ENCODE data around the gene SUCLG1.

The SUCLG1 gene

DNA sequence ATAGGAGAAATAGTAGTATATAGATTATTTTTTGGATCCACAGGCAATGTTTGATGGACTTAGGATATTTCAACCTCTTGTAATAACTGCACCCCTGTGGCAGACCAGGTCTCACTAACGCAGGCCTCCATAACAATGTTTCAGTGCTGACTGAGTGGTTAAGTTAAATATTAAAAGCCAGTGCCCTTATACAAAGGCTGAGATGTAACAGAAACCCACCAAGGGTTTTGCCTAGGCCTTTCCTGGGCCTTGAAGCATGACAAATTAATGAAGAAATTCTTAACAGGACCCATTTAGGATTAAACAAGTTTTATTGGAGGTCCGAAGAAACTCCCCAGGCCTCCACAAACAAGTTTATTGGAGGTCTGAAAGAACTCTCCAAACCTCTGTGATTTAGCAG lies 1.6 kb upstream of the SUCLG1 start:
- TF ChIP-seq, protein P1, sequence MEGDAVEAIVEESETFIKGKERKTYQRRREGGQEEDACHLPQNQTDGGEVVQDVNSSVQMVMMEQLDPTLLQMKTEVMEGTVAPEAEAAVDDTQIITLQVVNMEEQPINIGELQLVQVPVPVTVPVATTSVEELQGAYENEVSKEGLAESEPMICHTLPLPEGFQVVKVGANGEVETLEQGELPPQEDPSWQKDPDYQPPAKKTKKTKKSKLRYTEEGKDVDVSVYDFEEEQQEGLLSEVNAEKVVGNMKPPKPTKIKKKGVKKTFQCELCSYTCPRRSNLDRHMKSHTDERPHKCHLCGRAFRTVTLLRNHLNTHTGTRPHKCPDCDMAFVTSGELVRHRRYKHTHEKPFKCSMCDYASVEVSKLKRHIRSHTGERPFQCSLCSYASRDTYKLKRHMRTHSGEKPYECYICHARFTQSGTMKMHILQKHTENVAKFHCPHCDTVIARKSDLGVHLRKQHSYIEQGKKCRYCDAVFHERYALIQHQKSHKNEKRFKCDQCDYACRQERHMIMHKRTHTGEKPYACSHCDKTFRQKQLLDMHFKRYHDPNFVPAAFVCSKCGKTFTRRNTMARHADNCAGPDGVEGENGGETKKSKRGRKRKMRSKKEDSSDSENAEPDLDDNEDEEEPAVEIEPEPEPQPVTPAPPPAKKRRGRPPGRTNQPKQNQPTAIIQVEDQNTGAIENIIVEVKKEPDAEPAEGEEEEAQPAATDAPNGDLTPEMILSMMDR (IDR thresholded peaks at IDR 0.05; ENCODE audit: extremely low read depth, missing control alignments), result no peak

DNA sequence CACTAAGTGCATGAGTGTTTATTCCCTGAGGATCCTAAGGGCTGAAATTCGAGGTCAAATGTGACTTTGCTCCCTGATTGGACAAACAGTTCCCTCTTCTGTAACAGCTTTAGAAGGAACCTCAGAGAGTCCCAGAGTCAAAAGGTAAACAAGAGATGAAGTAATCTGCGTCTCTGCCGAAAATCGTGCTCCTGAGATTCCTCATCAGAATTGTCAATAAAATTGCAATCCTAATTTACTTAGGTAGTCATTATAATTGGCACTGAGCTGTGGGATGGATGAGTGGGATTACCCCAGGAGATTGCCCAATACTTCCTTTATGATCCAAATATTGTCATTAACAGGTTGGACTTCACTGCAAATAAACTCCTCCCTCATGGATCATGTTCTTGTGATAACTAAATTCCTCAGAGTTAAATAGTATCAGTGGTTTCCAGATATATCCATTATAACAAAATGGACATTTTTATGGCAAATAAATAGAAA lies 907 bp upstream of the SUCLG1 start:
- DNase-seq (ENCODE audit: low spot score), result no peak

More for the DNA sequence above, 1.6 kb upstream of the SUCLG1 start:
- DNase-seq (ENCODE audit: low spot score), result no peak

GRCh38 chr2:84458551-84459017 lies 496 bp downstream of the SUCLG1 start:
- TF ChIP-seq, protein P1 (IDR thresholded peaks at IDR 0.05; ENCODE audit: extremely low read depth, missing control alignments), result no peak
- peak; percentile 38 for DNase-seq (ENCODE audit: low spot score)

More for the DNA sequence above, 907 bp upstream of the SUCLG1 start:
- TF ChIP-seq, protein P1 (IDR thresholded peaks at IDR 0.05; ENCODE audit: extremely low read depth, missing control alignments), result no peak

GRCh38 chr2:84457686-84458085 lies 1.4 kb downstream of the SUCLG1 start:
- TF ChIP-seq, protein P1 (IDR thresholded peaks at IDR 0.05; ENCODE audit: extremely low read depth, missing control alignments), result no peak
- DNase-seq (ENCODE audit: low spot score), result no peak

- DNase-seq (ENCODE audit: low spot score), result no peak
- TF ChIP-seq, protein P1 (IDR thresholded peaks at IDR 0.05; ENCODE audit: extremely low read depth, missing control alignments), result no peak
Observed at GRCh38 chr2:84456156-84456555, 2.9 kb downstream of the SUCLG1 start.

DNA sequence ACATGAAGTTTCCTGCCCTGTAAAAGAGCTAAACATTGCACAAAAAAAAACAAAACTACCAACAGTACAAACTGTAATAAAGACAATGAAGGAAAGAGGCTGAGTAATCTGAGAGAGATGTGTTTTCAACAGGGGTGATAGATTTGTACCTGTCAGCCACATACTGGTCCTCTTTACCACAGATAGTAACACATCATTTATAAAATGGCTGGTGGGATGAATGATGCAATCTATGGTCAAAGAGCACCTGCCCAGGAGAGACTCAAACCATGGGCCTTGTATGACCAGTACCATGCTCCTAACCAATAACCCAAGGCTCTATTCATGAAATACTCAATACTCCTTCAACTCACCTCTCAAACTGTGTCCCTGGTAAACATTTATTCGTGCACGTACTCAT lies 4.5 kb downstream of the SUCLG1 start:
- no peak for DNase-seq (ENCODE audit: low spot score)

DNA sequence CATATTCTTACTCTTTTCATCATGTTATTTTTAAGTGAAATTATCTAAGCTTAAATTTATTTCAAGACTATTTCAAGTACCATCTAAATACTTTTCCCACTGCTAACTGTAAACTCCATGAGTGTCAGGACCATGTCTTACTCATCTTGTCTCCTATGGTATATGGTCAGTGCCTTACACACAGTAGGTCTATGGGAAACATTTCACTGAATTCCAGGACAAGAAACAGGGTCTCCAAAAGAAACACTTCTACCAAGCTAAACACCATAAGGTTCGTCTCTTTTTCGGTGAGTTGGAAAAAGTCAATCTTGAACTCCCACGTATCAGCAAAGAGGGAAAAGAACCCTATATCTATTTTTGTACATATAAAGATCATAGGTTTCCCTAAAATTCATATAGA lies 6.5 kb downstream of the SUCLG1 start:
- TF ChIP-seq, protein P1 (IDR thresholded peaks at IDR 0.05; ENCODE audit: extremely low read depth, missing control alignments), result no peak
- DNase-seq (ENCODE audit: low spot score), result no peak

More for the DNA sequence above, 4.5 kb downstream of the SUCLG1 start:
- TF ChIP-seq, protein P1 (IDR thresholded peaks at IDR 0.05; ENCODE audit: extremely low read depth, missing control alignments), result no peak
